ENCODE results near the gene SCPEP1. TPM values are rescaled to one million over a fixed set of nuclear protein-coding genes. Genes with fewer than 3 reads are reported as not detected.
A peak's percentile ranks its signal among the peaks of the same experiment; 100 is the strongest.

SCPEP1 gene
- total RNA-seq, 1 donor from 2014 or later, result 71.6 TPM

DNA sequence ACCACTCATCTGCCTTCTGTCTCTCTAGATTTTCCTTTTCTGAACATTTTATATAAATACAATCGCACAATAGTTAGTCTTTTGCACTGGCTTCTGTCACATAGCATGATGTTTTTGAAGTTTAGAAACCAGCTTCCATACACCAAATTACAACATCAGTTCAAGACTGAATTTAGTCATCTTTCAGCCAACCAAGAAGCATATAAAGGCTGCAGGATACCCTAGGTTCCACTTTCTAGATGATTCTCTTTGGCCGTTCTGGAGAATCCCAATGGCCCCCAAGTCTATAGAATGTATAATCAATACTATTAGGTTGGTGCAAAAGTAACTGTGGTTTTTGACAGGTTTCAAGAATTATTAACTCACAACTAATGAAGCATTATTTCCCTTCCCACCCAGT, 19.4 kb downstream of the SCPEP1 start:
- DNase-seq (ENCODE audit: low read depth), result no peak

DNA sequence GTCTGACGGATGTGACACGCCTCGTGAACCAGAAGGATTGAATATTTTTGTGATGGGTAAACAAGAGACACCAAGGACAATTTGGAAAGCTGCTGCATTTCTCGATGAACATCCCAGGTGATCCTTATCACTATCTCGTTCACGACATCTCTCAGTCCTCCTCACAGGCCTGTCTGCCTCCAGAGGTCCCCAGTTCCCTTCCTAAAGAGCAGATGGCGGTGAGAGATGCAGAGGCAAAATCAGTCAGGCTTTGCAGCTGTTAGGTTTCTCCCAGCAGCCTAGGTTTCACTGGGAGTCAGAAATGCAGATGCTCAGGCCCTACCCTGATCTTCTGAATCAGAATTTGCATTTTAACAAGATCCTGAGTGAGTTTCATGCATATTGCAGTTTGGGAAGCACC, 23.6 kb downstream of the SCPEP1 start:
- peak; percentile 66 for DNase-seq (ENCODE audit: low read depth)

DNA sequence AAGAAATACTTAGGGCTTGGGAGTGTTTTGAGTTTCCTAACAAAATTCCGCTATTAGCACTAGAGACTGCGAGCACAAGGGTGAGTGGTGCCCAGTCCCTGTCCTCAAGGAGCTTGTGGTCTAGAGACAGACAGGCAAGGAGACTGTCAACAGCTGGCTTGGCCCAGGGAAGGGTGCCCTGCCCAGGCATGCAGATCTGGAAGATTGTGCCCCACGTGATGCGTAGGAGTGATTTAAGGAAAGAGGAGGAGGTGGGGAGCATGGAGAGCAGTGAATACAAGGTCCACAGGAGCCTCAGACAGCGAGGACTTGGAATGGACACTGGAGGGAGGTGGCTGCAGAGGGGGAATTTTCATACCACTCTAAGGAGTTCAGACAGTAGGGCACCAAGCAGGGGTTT, 25.0 kb downstream of the SCPEP1 start:
- DNase-seq (ENCODE audit: low read depth), result peak; percentile 35

DNA sequence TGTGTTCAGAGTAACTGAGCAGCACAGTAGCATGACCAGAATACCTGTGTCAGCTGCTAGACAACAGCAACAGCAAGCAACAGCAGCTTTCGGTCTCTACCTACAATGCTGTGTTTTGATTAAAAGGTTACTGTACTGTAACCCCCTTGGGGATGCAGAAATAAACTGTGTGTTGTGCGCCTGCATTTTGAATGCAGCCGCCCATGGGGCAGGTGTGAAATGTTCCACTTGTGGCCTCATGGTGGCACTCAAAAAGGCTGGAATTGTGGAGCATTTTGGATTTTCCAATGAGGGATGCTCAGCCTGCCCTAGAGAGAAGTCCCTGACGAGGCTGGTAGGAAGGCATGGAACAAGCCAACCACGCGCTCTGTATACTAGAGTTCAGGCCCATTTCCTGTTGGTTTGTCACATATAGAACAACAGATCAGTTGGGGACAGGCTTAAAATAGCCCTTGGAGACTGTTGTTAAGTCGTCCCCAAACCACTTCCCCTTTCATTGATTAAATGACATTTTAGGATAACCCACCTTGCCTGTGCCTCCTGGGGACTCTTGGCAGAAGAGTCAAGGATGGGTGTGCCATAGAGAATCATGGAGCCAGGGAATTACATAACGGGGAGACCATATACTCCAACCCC, 27.1 kb downstream of the SCPEP1 start:
- no peak for DNase-seq (ENCODE audit: low read depth)

DNA sequence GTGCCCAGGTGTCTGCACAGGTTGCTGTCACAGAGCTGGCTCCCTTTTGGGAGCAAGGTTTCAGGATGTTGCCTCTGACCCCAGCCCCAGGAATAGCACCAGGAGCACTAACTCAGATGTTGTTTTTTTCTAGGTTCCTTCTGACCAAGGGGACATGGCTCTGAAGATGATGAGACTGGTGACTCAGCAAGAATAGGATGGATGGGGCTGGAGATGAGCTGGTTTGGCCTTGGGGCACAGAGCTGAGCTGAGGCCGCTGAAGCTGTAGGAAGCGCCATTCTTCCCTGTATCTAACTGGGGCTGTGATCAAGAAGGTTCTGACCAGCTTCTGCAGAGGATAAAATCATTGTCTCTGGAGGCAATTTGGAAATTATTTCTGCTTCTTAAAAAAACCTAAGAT, 28.1 kb downstream of the SCPEP1 start:
- no peak for DNase-seq (ENCODE audit: low read depth)

DNA sequence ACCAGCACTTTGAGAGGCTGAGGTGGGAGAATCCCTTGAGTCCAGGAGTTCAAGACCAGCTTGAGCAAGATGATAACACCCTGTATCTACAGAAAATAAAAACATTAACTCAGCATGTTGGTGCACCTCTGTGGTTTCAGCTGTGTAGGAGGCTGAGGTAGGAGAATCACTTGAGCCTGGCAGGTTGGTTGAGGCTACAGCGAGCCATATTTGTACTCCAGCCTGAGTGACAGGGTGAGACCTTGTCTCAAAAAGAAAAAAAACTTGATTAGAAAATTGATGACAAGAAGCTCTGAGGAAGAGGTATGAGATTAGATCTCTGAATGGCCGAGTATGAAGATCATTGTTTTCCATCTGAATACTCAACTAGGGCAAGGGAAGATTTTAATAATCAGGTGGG, 31.0 kb downstream of the SCPEP1 start:
- DNase-seq (ENCODE audit: low read depth), result no peak

DNA sequence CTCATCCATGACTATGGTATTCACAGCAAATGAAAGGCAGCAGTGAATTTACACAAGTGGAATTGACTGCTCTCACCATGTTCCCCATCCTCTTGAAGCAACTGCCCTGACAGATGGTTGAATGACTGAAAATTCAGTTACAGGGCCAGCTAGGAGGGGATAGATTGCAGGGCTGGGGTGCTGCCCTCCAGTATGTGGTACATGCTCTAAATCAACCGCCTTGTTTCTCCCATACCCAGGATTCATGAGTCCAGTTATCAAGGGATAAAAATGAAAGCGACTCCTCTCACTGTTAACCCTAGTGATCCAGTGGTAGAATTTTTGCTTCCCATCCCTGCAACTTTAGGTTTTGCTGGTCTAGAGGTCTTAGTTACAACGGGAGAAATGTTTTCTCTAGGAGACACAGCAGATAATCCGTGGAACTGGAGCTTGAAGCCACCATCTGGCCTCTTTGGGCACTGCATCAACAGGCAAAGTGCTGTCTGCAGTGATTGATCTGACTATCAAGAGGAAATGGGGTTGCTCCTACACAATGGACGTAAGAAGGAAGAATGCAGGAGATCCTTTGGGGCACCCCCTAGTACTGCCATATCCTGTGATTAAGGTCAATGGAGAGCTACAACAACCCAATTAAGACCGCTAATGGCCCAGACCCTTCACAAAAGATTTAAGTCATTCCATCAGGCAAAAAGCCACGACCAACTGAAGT, 32.0 kb downstream of the SCPEP1 start:
- peak; percentile 59 for DNase-seq (ENCODE audit: low read depth)

DNA sequence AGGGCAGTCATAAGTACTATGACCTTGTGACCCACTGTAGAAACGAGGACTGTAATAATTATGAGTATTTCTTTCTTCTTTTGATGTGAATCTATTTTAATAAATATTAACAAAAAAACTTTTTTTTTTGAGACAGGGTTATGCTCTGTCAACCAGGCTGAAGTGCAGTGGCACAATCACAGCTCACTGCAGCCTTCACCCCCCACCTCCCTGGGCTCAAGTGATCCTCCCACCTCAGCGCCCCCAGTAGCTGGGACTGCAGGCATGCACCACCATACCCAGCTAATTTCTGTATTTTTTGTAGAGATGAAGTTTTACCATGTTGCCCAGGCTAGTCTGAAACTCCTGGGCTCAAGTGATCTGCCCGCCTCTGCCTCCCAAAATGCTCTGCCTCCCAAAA, 32.6 kb downstream of the SCPEP1 start:
- DNase-seq (ENCODE audit: low read depth), result no peak

DNA sequence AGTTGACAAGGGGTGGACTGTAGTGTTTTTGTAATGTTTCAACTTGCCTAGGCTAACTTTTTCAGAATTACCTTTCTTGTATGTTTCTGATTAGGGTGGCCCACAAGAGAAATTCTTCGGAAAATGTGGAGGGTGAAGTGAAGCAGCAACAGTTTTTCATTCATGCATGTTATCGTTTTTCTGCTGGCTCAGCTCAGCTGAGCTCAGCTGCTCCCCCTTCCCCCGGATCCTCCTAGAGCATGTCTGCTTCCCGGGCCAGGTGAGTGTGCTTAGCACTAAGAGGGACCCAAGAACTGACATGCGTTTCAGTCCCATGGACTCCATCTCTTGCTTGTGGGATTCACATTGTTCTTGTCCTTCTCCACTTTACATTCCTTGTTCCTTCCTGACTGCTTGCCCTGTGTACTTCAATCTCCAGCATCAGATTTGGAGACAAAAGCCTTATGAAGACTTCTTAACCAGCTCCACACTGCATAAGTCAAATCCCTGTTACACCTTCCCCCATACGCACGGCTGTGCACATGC, 33.6 kb downstream of the SCPEP1 start:
- no peak for DNase-seq (ENCODE audit: low read depth)

DNA sequence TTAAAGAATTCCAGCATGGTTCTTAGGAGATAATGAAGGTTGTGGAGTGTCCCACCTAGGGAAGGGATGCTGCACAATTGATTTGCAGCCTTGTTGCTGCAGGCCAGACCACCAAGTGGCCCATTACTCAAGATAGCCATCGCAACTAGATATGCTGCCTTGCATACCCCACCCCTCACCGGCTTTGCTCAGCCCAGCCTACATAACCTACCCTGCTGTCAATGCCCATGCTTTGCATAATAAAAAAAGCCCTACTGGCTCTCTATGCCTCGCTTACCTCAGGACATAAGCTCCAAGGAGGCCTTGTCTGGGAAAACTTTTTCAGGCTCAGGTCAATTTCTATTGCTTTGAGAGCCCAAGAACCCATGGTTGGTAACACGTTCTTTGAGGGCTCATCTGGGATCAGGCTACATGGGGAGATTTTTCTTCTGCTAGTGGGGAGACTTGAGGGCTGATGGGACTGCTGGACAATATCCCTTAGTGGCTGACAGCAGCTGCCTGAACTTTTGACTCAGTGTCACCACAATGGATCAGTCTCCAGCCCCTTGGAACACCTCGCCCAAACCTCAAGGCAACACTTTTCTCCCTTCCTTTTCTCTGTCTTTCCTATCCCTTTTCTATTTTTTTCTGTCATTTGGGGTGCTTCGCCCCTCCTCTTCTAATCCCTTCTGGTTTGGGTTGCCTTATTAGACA, 38.3 kb downstream of the SCPEP1 start:
- peak; percentile 84 for DNase-seq (ENCODE audit: low read depth)

DNA sequence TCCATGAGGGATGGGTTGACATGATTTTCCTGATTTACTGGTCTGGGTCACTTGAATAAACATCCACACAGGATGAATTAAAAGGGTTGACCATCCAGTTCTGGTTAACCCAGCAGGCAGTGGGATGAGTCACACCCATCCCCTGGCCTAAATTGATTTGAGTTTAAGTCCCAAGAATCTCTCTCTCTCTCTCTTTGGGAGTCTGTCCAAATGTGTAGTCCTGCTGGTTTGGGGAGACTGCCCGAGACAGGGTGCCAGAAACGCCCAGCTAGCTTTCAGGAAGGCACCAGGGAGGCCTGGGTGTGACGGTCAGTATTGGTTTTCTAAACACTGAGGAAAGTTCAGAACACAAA, 38.8 kb downstream of the SCPEP1 start:
- peak; percentile 91 for DNase-seq (ENCODE audit: low read depth)

DNA sequence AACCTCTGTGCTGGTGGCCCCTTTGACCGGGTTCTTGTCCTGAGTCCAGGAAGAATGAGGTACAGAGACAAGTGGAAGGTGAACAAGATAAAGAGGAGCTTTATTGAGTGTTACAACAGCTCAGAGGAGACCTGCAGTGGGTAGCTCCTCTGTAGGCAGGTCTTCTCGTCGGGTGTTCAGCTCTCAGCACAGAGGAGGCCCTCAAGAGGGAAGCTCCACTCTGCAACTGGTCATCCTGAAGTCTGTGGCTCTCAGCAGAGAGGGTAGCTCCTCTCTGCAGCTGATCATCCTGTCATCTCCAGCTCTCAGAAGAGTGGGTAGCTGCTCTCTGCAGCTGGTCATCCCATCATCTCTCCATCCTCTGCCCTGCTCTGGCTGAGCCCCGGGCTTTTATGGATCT, 39.7 kb downstream of the SCPEP1 start:
- DNase-seq (ENCODE audit: low read depth), result no peak

DNA sequence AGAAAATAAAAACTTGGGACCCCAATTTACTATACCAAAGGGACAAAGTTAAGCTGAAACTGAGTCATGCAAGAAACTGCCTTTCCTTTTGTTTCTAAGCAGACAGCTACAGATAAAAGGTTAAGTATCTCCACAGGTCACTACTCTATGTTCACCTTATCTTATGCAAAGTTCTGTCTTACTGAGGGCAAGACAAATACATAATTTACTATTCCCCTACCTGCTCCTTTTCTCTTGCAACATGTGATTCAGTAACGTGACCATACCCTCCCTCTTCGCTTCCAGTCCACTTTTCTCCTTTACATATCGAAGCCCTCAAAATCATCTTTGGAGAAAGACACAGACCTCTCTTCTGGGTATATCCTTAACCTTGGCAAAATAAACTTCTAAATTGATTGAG, 42.3 kb downstream of the SCPEP1 start:
- no peak for DNase-seq (ENCODE audit: low read depth)

DNA sequence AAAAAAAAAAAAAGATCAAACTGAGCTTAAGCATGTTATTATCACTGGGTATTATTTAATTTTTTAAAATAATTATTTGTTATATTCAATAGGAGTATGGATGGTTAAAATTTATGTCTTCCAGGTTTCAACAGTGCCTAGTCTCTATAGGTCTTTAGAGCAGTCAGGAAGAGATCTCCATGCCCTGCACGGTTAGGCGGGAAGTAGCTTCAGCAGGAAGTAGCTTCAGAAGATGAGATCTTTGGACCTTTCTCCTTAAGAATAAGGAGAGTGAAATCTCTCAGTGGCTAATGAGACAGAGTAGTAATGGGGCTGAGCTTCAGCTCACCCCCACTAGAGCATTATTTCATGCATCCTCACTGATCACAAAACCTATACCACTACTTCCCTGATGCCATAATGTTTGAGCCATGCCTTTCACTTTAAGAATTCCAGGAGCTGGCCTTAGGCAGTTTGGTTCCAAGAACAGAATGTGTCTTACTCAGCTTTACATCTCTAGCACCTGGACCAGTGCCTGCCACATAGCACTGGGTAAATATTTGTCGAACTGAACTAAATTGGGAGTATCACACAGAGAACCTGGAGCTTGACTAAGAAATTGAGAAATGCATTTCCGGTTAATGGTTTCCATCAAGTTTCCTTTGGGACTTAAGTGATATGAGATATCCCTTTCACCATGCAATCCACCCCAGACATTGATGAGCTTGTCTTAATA, 43.5 kb downstream of the SCPEP1 start:
- no peak for DNase-seq (ENCODE audit: low read depth)

DNA sequence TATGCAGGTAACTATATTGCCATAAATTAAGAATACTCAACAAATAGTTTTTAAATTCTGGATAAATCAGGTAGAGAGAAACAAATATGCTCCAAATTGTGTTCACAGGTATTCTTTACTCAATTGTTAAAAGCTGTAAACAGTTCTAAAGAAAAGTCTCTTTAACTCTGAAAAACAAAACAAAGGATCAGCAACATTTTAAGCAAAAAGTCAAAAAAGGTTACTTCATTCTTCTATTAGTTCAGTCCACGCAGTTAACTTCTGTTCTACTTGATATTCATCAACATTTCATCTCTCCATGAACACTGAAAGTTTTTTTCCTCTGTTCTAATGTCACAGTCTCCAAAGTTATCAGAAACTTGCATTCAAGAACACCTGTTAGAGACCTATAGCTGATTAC, 47.9 kb downstream of the SCPEP1 start:
- DNase-seq (ENCODE audit: low read depth), result no peak

DNA sequence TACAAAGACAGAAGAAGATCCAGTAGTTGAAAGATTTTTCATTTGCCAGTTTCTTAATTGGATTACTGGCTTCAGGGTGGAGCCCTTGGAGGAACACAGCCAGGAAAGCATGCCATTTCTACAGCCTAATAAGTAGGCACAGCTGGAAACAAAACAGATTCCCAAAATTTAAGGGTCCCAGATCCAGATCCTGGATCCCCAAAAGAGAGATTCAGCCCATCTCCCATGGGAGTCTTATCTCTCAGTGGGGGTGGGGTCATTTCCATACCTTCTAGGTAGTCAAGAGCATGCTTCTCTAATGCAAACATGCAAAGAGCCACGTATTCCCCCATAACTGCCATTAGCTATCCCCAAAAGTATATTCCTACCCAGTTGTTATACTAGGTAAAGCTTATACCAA, 49.9 kb downstream of the SCPEP1 start:
- no peak for DNase-seq (ENCODE audit: low read depth)

DNA sequence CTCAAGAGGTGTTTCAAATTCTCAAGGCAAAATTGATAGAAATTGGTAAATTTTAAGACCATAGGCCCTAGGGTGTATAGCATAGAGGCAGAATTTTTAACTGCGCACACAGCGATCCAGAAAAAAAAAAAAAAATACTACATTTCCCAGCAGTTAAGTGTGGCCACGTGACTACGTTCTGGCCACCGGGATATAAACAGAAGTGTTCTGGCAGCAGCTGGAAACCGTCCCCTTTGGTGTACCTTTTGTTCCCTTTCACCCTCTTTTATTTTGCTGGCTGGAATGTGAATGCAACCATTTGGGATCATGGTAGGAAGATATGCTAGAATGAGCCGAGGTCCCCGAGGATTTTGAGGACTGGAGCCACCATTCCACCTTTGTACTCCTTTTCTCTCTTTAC, 54.4 kb downstream of the SCPEP1 start:
- no peak for DNase-seq (ENCODE audit: low read depth)

DNA sequence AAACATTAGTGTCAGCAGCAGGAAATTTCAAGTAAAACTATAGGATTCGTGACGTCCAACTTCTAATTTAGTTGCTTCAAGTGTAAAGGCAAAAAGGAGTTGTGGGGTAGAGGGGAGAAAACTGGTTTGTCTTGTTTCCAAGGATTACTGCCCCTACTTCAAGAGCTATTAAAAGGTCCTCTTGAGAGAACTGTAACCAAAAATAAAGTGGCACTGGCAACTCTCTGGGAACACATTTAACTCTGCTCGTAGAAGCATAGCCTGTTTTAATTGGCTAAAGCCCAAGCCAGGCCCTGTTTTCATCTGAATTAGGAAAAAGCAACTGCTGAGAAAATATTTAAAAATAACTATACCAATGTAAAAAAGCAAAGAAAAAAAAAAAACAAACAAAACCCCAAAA, 55.4 kb downstream of the SCPEP1 start:
- DNase-seq (ENCODE audit: low read depth), result peak; percentile 70

DNA sequence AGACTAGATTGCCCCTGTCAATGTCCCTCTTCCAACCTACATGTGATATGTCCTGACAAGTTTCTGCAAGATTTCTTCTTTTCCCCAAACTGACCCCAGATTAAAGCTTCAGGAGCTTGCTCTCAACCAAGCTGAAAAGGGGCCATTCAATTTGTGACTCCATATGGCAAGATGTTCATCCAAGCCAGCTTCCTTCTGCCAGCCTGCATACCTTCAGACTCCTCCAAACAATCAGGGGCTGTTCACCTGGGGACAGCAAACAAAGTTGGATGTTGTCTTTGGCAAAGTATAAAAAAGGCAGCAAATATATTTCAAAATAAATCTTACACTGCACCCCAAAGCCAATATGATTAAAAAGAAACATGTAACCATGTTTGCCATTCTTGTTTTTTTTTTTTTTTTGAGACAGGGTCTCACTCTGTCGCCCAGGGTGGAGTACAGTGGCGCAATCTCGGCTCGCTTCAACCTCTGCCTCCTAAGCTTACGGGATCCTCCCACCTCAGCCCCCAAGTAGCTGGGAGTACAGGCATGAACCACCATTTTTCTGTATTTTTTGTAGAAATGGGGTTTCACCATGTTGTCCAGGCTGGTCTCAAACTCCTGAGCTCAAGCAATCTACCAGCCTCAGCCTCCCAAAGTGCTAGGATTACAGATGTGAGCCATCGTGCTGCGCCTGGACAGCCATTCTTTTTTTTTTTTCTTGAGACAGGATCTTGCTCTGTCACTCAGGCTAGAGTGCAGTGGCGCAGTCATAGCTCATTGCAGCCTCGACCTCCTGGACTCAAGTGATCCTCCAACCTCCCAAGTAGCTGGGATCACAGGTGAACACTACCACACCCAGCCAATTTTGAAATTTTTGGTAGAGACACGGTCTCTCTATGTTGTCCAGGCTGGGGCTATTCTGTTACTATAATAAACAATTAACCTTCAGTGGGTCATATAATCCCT, 57.1 kb downstream of the SCPEP1 start:
- DNase-seq (ENCODE audit: low read depth), result no peak

DNA sequence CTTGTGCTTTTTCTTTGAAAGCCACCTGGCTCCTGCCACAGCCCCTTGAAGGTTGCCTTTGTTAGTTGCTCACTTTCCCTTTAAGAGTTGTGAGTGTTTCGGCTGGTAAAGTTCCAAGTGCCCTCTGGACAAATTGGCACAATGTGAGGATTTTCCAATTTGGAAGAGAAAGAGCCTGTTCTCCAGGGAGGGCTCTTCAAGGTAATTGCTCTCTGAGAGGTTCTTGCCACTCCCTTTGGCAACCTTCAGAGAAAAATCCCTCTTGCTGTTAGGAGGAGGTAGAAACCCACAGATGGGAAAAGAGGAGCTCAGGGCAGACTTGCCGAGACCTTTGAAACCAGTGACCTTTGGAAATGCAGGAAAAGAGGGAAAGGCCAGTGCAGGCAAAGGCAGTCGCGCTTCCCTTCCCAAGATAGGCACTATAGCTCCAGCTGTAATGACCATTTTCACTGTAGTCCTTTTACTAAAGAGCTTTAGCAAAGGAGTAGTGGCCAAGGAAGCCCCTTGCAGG, 58.1 kb downstream of the SCPEP1 start:
- no peak for DNase-seq (ENCODE audit: low read depth)

DNA sequence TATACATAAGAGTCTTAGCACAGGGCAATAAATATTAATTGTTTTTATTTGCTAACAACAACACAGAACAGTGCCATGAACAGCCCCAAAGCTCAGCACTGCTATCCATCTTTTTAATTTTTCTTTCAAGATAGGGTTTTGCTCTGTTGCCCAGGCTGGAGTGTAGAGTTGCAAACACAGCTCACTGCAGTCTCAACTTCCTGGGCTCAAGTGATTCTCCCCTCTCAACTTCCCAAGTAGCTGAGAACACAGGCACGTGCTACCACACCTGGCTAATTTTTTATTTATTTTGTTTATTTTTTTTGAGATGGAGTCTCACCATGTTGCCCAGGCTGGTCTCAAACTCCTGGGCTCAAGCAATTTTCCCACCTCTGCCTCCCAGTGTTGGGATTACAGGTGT, 59.5 kb downstream of the SCPEP1 start:
- no peak for DNase-seq (ENCODE audit: low read depth)
